ENCODE data around the gene TCEA2.

Gene TCEA2

GRCh38 chr20:64062596-64063388 is at the start of gene TCEA2:
Gene TCEA2 (plus strand): TSS chr20:64063198. CDS start chr20:64063313, 115 bp downstream.
- peak; percentile 97 for DNase-seq

- DNase-seq = no peak
These were observed 47.4 kb upstream of the TCEA2 start for GRCh38 chr20:64015635-64016034.

GRCh38 chr20:64021124-64021975 is 41.6 kb upstream of the TCEA2 start:
- no peak for DNase-seq

- no peak for DNase-seq
These were observed 40.2 kb upstream of the TCEA2 start for GRCh38 chr20:64022671-64023360.

- no peak for DNase-seq
These were observed 39.4 kb upstream of the TCEA2 start for GRCh38 chr20:64023361-64024140.

GRCh38 chr20:64024141-64024990 is 38.6 kb upstream of the TCEA2 start:
- no peak for DNase-seq

GRCh38 chr20:64025101-64025825 is 37.7 kb upstream of the TCEA2 start:
- DNase-seq = no peak

- no peak for DNase-seq
These were observed 37.1 kb upstream of the TCEA2 start for GRCh38 chr20:64025826-64026412.

- no peak for DNase-seq
These were observed 34.9 kb upstream of the TCEA2 start for GRCh38 chr20:64027981-64028685.

- DNase-seq = no peak
These were observed 33.5 kb upstream of the TCEA2 start for GRCh38 chr20:64029293-64030117.

- no peak for DNase-seq
These were observed 32.4 kb upstream of the TCEA2 start for GRCh38 chr20:64030371-64031134.

- no peak for DNase-seq
These were observed 31.1 kb upstream of the TCEA2 start for GRCh38 chr20:64031822-64032314.

- no peak for DNase-seq
These were observed 30.0 kb upstream of the TCEA2 start for GRCh38 chr20:64032706-64033624.

GRCh38 chr20:64033981-64034493 is 29.0 kb upstream of the TCEA2 start:
- no peak for DNase-seq

- no peak for DNase-seq
These were observed 27.7 kb upstream of the TCEA2 start for GRCh38 chr20:64035066-64035932.

All from CD4-positive, alpha-beta T cell treated with Interleukin-17A for 4 hours (primary cell).